NAMALWA (cell line): Measurements from ENCODE around the gene PUM1.

Experiments used
- DNase-seq: peaks from one replicate; pipeline ENCODE4 v3.0.0-alpha.2; 2015; ENCODE audit warnings: low spot score

PUM1 gene

DNA sequence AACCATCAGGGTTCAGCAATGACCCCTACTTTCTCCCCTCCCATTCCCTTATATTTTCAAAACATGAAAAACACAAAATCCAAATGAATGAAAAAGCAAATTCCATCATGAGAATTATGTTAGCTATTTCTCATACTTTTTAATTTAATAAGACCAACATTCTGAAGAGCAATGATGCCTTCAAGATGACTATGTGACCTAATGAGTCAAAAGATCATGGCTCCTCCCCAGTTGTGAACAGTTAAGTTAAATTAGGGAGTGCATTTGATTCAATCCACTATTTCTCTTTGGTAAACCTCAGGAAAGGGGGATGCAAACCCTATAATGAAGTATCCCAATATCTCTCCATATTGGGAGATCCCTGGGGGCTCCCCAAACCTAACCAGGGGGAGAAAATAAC lies 36.5 kb downstream of the PUM1 start:
- no peak for DNase-seq

DNA sequence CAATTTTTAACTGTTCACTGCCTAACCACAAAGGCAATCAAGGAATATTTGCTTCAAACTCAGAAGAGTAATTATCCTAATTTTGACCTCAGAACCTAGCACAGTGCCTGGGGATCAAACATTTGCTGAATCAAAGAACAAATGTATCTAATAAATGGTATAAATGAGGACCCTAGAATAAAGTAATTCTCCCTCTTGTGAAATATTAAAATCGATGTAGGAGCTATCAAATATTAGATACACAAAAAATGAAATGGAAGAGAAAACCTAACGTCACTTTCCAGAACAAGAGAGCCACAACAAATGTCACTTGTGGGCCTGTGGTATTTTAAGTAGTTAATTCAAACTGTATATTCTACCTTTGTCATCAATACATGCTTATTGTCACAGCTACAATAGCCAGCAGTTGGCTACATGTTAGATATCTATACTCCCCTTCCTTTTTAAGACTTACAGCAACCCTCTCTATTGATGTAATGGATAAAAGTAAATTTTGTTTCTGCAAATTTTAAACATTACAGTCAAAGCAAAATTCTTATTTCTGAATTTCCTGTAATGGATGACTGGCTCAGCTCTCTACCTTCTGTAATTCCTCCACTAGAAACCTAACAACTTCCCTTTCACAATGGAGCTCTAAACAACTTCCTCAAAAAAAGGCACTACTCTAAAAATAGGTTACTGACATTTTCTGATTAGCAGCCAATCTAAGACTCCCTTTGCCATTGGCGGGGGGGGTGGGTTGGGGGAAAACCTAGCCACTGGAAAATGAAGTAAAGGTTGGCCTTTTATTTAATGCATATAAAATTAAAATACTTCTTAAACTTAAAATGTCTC lies 37.6 kb downstream of the PUM1 start:
- peak; percentile 74 for DNase-seq

DNA sequence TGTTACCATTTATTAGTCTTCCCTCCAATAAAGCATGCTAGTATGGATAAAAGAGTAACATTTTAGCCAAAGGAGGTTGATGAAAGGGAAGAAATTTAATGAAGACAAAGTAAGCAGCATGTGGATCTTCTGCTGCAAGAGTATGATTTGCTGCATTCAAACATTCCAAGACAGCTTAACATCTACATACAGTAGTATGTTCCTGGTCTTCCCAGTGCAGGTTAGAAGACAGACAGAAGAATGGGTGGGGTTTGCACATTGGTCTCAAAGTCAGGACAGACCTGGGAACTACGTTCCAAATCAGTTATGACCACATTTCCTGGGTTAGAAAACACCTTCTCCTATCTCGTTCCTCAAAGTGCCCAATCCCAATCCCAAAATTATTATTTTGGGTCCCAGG lies 43.3 kb downstream of the PUM1 start:
- no peak for DNase-seq

DNA sequence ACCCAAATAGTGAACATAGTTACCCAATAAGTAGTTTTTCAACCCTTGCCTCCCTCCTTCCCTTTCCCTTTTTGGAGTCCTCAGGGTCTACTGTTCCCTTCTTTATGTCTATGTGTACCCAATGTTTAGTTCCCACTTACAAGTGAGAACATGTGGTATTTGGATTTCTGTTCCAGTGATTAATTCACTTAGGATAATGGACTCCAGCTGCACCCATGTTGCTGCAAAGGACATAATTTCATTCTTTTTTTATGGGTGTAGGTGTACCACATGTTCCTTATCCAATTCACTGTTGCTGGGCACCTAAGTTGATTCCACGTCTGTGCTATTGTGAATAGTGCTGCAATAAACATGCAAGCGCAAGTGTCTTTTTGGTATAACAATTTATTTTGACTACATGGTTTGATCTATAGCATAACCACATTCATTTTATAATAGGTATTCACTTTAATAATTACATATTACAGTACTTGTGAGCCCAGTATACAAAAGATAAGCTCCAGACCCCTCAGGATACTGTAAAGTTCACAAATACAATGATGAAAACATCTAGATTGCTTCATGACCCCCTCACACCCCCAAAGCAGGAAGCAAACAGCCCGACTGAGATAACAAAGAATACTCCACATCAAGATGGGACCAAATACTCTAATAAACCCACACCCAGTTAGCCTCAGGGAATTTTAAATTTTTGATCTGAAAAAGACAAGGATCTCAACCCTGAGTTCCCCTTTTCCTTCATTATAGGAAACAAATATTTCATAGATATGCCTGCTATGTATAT lies 45.3 kb downstream of the PUM1 start:
- DNase-seq, result no peak

DNA sequence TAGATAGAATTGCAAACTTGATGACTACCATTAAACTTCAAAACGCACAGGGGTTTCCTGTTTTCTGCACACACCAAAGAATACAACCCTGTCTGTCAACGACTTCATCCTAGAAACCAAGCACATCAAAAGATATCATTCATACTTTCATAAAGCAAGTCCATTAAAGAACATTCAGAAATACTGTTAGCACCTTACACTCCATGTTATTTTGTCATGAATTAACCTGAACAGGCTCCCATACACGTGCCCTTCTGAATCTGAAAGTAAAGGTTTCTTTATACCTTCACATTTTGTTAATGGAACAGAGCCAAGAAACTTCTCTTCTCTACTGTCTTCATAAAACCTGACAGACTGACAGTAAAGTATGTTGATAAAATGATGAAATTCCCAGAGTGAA lies 46.1 kb downstream of the PUM1 start:
- DNase-seq, result no peak

DNA sequence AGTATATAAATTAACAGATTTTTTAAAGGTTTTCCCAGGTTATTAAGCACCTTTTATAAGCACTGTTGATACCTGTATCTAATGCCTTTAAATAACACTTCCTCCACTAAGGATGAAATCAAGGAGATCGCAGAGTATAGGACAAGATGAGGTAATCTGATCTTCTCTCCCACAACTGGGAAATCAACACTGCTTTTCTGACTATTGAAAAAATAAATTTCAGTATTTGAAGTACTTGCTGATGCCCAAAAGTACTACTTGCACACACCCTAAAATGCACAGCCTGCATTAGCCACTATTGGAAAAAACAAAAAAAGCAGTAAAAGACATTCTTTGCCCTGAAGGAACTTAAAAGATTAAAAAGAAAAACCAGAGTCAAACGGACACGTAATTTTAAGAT lies 48.6 kb downstream of the PUM1 start:
- DNase-seq, result no peak

DNA sequence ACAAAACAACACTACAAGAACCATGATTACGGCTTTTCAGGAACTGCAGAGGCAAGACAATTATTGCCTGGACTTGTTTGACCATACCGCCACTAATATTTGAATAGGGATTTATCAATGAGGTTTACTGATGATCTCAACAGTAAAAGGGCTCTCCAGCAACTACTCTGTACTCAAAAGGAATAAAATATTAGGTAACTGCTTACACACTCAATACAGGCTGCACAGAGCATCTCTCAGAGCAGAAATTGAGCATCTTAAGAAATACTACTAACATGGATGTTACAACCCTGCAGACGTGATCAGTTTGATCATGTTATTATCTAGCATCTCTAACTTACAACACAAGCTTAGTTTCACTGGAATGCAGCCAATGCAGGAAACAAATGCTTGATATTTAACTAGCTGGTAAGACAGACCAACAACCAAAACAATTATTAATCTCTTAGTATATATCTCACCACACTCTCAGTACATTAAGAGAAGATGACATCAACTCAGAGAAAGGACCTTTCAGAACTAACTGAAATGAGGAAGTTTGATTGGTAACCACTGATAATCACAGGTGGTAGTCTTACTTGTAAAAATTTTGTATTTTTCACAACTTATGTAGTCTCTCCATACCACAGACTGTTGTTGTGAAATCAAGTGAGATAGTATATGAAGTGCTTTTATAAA lies 52.2 kb downstream of the PUM1 start:
- DNase-seq, result no peak

DNA sequence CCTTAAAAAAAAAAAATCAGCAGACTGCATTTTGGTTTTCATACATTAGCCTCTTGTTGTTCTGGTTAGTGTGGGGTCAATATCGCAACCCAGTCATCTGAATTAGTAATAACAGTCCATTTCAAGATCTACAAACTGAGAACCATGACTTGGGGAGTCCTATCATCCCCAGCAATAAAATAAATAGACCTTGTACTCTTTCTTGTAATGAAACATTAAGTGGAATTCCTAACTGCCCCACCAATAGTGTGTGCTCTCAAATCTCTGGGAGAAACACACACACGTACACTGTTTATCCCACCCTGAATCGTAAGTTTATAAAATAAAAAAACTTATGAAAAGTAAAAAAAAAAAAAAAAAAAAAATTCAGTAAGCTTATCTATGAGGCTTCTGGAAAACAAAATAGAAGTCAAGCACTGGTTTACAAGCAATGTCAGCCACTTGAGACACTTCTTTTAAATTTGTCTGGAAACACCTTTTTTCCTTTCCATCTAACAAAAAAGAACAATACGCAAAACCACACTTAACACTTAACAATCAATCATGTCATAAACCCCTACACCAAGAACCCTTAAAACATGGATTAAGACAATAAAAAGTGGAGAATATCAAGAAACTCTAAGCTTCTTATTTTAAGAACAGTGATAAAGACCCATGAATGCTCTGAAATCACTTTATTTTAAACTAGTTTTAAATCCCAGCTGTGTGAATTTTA lies 53.1 kb downstream of the PUM1 start:
- DNase-seq, result no peak

DNA sequence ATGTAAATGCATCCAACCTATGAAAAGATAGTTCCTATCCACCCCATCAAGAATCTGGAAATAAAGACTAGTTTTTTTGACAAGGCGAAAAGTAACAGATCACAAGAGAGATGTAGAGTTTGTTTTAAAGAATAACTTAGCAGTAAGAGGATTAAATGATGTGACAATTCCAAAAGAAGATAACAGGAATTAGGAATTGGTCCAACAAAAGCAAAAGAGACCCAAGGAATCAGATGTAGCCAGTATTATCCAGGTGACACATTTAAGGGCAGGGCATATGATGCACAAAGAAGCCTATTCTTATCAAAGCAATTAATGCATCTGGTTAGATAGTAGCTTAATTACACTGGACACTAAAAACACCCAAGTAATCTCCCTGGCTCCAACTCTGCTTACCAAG lies 53.8 kb downstream of the PUM1 start:
- DNase-seq, result no peak

DNA sequence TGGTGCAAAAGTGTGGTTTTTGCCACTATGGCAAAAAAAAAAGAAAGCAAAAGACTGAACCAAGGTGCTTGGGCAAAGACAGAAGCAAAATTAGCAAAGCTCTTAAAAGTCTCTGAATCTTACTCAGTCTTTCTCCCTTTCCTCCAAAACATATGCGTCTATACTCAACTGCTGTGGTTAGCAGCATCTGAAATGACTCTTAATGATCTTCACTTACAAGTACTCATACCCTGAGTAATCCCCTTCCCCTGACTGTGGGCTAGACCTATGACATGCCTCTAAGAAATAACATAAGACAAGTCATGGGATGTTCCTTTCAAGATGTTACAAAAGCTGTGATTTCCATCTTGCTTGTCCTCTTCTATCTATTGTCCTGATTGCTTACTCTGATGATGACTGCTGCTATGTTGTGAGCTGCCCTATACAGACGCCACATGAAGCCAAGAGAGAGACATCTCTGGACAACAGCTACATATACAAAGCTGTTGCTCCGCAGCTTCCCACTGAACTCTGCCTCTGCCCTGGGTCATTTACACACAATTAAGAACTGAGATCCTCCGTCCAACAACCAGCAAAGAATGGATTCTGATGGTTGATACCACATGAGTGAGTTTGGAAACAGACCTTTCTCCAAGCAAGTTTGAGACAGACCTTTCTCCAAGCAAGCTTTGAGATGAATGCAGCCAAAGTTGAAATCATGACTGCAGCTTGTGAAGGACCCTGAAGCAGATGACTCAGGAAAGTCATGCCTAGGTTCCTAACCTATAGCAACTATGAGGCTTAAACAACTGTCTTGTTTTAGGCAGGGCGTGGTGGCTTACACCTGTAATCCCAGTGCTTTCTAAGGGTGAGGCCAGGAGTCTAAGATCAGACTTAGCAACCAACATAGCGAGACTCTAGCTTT lies 55.2 kb downstream of the PUM1 start:
- DNase-seq, result no peak

DNA sequence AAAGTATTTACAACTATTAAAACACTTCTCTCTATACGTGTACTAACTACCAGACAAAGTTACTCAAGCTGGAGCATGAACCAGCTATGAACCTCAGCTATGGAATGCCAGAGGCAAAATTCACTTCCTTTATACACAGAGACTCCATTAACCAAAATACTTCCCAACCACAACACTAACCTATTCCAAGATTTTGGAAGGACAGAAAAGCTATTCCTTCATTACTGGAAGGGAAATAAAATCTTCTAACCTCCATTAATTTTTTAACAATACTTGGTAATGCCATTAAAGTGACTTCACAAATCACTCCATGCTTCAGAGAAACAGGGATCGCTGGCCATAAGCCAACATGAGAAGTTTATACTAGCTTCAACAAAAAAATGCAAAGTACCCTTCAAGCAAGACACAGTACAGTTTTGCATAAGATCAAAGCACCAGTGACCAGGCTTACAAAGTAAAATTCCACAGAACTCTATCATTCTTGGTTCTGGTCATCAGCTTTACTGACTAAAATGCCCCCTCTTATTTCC lies 58.0 kb downstream of the PUM1 start:
- DNase-seq, result peak; percentile 25

DNA sequence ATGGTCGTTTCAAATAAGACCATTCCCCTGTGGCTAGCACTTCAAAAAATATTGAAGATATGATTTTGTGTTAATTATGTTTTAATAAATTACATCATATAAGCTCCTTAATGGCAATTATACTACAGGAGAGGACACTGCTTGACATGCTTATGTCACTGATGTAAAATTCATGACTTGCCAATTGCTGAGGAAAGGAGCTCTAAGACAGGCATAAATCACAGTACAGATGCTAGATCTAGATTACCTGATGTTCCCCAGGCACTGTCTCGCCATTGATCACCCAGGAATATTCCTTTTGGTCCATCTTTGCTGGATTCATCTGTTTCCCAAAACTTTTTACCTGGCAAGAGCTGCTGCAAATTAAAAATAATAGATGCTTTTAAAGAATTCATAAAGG lies 58.8 kb downstream of the PUM1 start:
- DNase-seq, result no peak

DNA sequence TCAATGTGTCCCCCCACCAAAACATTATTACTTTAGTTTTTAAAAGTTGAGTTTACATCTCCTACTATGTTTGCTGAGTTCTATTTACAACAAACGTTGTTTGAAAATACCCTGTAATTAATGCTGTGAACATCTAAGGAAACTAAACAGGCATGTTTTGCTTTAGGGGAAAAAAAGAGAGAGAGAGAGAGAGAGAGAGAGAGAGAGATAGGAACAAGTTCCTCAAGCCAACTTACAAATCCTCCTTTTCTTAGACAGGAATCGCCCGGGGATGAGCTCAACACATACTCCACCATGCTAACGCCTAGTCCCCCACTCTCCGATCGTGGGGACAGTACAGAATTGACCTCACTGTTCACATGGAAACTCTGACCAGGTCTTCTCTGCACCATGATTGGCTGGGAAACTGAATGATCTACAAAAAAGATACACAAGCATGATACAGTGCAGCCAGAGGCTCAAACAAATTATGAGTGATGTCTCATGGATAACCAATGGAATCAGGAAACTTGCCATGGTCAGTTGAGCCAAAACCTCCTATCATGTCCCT lies 59.8 kb downstream of the PUM1 start:
- no peak for DNase-seq

DNA sequence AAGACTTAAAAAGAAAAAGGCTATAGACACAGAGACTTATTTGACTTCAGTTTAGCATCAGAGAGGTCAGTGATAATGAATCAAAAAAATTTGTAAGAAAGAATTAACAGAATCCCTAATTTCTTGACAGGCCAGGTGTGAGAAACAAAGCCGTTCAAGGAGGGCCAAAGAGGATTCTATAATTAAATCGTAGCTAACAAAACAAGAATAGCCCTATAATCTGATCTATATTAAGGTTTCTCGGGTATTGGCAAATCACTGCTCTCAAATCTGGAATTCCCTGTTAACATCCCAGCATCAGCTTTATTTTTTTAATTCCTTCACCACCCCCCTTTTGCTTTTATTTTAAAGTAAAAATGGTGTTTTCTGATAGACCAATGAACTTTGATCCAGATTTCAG lies 60.3 kb downstream of the PUM1 start:
- DNase-seq, result no peak

DNA sequence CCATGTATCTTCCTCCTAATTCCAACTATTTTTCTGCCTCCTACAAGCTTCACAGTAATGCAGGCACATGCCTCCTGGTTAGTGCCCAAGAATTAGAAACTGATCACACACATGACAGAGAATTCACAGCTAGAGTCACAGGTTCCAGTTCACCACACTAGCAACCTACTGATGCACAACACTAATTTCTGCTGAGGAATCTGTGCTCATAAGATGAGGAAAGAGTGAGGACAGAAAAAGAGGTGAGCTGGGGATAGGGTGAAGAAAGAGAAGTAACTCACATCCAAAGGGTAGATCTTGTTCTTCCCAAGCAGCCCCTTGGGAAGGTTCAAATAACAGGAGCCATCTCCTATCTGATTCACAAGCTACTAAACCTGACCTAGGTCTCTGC lies 61.3 kb downstream of the PUM1 start:
- no peak for DNase-seq

DNA sequence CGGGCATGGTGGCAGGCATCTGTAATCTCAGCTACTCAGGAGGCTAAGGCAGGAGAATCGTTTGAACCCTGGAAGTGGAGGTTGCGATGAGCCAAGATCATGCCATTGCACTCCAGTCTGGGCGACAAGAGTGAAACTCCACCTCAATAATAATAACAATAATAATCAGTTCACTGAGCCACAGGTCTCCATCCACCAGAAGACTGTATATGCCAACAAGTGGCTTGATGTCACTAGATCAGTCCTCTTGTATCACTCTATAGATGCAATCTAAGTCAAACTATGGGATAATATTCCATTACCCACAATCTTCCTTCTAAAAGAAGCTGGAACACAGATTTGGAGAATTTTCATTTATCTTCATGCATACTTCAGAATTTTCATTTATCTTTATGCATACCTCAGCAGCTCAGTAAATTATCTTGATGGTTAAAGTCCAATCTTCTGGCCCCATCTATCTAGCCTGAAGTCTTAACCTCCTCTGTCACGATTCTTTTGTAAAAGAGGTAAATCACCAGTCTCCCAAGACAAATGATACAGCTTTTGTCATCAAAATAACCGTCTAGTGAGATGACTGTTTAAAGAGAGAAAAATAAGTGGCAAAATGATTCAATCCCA lies 61.8 kb downstream of the PUM1 start:
- no peak for DNase-seq

DNA sequence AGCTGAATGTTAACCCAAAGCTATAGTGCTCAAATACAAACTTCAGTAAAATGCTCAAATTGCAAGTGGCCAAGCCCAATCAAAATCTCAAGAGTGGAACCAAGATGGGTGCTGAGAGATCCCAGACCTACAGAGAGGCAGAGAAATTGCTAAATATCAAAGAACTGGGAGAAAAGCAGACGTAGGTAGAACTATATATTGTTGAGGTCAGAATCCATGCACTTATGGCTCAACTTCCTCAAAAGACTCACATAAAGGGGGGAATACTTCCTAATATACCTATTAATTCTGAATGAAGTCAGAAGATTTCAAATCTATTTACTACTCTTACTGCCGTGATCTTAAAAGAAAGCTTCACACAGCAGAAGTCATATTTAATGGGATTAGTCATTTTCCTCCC lies 65.2 kb downstream of the PUM1 start:
- DNase-seq, result no peak

DNA sequence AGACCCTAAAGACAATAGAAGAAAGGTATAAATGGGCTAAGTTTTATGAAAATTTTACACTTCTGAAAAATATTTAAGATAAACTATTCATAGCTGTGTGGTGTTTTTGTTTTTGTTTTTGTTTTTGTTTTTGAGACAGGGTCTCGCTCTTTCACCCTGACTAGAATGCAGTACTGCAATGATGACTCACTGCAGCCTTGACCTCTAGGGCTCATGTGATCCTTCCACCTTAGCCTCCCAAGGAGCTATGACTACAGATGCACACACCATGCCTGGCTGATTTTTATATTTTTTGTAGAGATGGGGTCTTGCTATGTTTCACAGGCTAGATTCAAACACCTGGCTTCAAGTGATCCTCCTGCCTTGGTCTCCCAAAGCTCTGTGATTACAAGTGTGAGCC lies 66.6 kb downstream of the PUM1 start:
- no peak for DNase-seq

DNA sequence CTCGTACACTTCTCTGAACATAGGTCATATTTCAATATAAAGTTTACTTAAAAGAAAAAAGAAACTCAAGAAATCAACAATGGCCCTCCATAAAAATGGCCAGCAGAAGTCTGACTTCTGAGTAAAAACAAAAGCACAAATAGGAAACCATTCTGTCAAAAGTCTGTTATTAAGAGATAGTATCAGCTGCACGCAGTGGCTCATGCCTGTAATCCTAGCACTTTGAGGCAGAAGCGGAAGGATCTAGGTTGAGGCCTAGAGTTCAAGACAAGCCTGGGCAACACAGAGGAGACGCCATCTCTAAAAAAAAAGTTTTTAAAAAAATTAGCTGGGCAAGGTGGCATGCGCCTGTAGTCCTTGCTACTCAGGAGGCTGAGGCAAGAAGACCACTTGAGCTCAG lies 67.3 kb downstream of the PUM1 start:
- DNase-seq, result no peak

DNA sequence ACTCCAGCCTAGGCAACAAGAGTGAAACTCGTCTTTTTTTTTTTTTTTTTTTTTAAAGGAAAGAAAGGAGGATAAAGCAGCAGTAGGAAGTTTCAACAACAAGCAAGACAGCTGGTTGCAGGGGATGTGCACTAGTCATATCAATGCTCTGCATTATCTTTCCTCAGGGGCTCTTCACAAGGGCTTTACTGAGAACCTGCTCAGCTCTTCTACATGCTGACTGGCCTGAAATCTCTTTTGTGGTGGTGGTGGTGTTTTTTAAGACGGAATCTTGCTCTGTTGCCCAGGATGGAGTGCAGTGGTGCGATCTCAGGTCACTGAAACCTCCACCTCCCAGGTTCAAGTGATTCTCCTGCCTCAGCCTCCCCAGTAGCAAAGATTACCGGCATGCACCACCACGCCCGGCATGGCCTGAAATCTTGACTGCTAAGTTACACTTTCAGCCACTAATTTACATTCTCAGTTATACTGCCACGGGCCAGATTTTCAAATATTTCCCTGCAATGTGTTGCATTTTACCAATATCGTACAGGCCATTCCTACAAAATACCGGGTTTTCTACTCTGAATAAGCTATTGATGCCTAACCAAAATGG lies 68.0 kb downstream of the PUM1 start:
- no peak for DNase-seq
